BLaER1 treated with 17β-estradiol and CSF1 and Interleukin-3, amounts not matched to agents 10 nM and 100 nM (cell line): ENCODE results near the gene ARPC2.

ENCODE experiments used
- H3K27ac ChIP-seq, 11 experiments: shearing (Covaris generic); formaldehyde crosslinking; 2 replicates each; pipeline ENCODE4 v1.8.1; 2022
- H3K27me3 ChIP-seq, 11 experiments: shearing (Covaris generic); formaldehyde crosslinking; 2 replicates each; pipeline ENCODE4 v1.8.1; 2022
- H3K36me3 ChIP-seq, 11 experiments: shearing (Covaris generic); formaldehyde crosslinking; 2 replicates each; pipeline ENCODE4 v1.8.1; 2022
- H3K4me1 ChIP-seq, 10 experiments: shearing (Covaris generic); formaldehyde crosslinking; 2 replicates each; pipeline ENCODE4 v1.8.1; 2022
- H3K4me2 ChIP-seq, 11 experiments: shearing (Covaris generic); formaldehyde crosslinking; 2 replicates each; pipeline ENCODE4 v1.8.1; 2022
- H3K4me3 ChIP-seq, 10 experiments: shearing (Covaris generic); formaldehyde crosslinking; 2 replicates each; pipeline ENCODE4 v1.8.1; 2022
- H3K9ac ChIP-seq, 11 experiments: shearing (Covaris generic); formaldehyde crosslinking; 2 replicates each; pipeline ENCODE4 v1.8.1; 2022
- H3K9me3 ChIP-seq, 11 experiments: shearing (Covaris generic); formaldehyde crosslinking; replicated peaks in 1 of 11; 2 replicates each; pipeline ENCODE4 v1.8.1; 2022
- H4K20me1 ChIP-seq, 11 experiments: shearing (Covaris generic); formaldehyde crosslinking; 2 replicates each; pipeline ENCODE4 v1.8.1; 2022
- Cebpa-rat ChIP-seq, 11 experiments: shearing (Covaris generic); IDR thresholded peaks; 2 replicates each; pipeline ENCODE4 v1.8.1; 2022

Gene ARPC2

GRCh38 chr2:218202266-218202665 is 14.7 kb upstream of the ARPC2 start:
- Histone ChIP-seq H3K9ac (no peak overlapping the region), H3K27ac (no peak overlapping the region)

GRCh38 chr2:218209078-218209477 is 7.9 kb upstream of the ARPC2 start:
- Histone ChIP-seq H3K9ac (no peak overlapping the region), H3K27ac (no peak overlapping the region), H3K4me2 (no peak overlapping the region), H3K4me1 (peaks cover 0 to 2% (median under 1%) of the 10 kb centered on the region in 10 experiments; a peak in 8 of 20 replicates), H4K20me1 (no peaks in the 10 kb centered on the region), H3K4me3 (no peak overlapping the region), H3K36me3 (no peaks in the 10 kb centered on the region), H3K9me3 (peaks cover 9 to 21% (median 14%) of the 10 kb centered on the region in 11 experiments; a peak in 20 of 22 replicates), H3K27me3 (no peaks in the 10 kb centered on the region)
- no peak for TF ChIP-seq Cebpa-rat (IDR thresholded peaks at IDR 0.05)

More at GRCh38 chr2:218202266-218202665, 14.7 kb upstream of the ARPC2 start:
- H3K4me3 ChIP-seq = no peak overlapping the region
- no peak for TF ChIP-seq Cebpa-rat (IDR thresholded peaks at IDR 0.05)
- peaks cover 0 to 9% (median 0%) of the 10 kb centered on the region in 10 experiments; a peak in 3 of 20 replicates for H3K4me1 ChIP-seq
- H4K20me1 ChIP-seq = no peaks in the 10 kb centered on the region
- H3K9me3 ChIP-seq = no peaks in the 10 kb centered on the region
- H3K36me3 ChIP-seq = no peaks in the 10 kb centered on the region
- H3K4me2 ChIP-seq = no peak overlapping the region
- no peaks in the 10 kb centered on the region for H3K27me3 ChIP-seq

- no peak overlapping the region for H3K27ac ChIP-seq
- TF ChIP-seq Cebpa-rat (IDR thresholded peaks at IDR 0.05) = no peak
- H4K20me1 ChIP-seq = peaks cover under 1 to 19% (median 14%) of the 10 kb centered on the region in 11 experiments
- no peak overlapping the region for H3K4me3 ChIP-seq
- no peak overlapping the region for H3K9ac ChIP-seq
- H3K36me3 ChIP-seq = peaks cover 0 to under 1% (median 0%) of the 10 kb centered on the region in 11 experiments; a peak in 2 of 22 replicates
- H3K4me2 ChIP-seq = peak overlapping the region in 4 of 11 experiments; percentile 43 to 85 (median 70); a peak in 6 of 22 replicates
- peaks cover 5 to 16% (median 8%) of the 10 kb centered on the region in 11 experiments; a peak in 20 of 22 replicates for H3K9me3 ChIP-seq
- no peaks in the 10 kb centered on the region for H3K27me3 ChIP-seq
- peaks cover 9 to 28% (median 17%) of the 10 kb centered on the region in 10 experiments for H3K4me1 ChIP-seq
Measured at GRCh38 chr2:218214116-218214515, 2.9 kb upstream of the ARPC2 start.

GRCh38 chr2:218216336-218216673 is 684 bp upstream of the ARPC2 start:
- no peak for TF ChIP-seq Cebpa-rat (IDR thresholded peaks at IDR 0.05)
- Histone ChIP-seq H3K36me3 (peaks cover 7 to 23% (median 21%) of the 10 kb centered on the region in 11 experiments; a peak in 18 of 22 replicates), H3K4me1 (peaks cover 31 to 50% (median 39%) of the 10 kb centered on the region in 10 experiments), H3K9ac (peak overlapping the region; percentile 92 to 98 (median 97)), H4K20me1 (peaks cover 23 to 41% (median 36%) of the 10 kb centered on the region in 11 experiments), H3K4me2 (peak overlapping the region; percentile 62 to 88 (median 77)), H3K27me3 (no peaks in the 10 kb centered on the region), H3K27ac (peak overlapping the region; percentile 92 to 97 (median 95)), H3K4me3 (peak overlapping the region; percentile 90 to 100 (median 96)), H3K9me3 (no peaks in the 10 kb centered on the region)

DNA sequence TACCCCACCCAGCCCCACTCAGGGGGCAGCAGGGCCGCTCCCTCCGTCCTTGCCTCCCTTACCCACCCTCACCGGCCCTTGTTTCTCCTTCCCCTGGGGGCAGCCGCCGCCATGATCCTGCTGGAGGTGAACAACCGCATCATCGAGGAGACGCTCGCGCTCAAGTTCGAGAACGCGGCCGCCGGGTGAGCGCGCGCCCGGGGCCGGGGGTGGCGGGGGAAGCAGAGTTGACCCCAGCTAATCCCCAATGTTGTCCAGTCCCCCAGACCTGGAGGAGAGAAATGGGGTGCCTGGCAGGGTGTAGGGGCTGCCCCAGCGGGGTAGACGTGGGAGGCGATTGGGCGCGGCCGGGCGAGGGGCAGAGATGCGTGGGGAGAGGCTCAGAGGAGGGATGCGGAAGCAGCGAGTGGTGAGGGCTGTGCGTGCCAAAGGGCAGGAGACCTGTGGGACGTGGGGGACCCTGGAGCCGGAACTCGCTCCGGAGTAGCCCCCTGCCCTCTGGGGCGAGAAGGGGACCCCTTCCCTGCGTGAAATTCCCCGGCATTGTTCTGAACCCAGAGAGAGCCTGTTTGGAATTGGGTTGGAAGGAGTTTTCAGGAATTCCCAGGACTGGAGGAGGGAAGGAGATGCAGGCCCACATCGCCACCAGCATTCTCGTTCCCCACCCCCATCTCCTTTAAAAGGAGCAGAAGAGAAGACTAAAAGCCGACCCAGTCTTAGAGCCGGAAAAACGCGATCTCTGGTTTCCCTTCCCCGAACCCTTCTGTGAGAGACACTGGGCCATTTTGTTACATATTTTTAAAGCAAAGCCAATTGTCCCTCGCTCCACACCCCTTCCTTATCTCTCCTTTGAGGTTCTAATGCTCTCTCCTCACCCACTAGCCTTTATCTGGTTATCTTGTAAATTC is 625 bp downstream of the ARPC2 start:
- no peaks in the 10 kb centered on the region for H3K27me3 ChIP-seq
- no peaks in the 10 kb centered on the region for H3K9me3 ChIP-seq
- H3K4me3 ChIP-seq = peak overlapping the region; percentile 90 to 100 (median 96)
- H3K4me1 ChIP-seq = peaks cover 44 to 63% (median 52%) of the 10 kb centered on the region in 10 experiments
- peak overlapping the region; percentile 82 to 98 (median 92) for H3K4me2 ChIP-seq
- no peak for TF ChIP-seq Cebpa-rat (IDR thresholded peaks at IDR 0.05)
- H4K20me1 ChIP-seq = peaks cover 36 to 54% (median 49%) of the 10 kb centered on the region in 11 experiments
- peaks cover 20 to 36% (median 33%) of the 10 kb centered on the region in 11 experiments; a peak in 21 of 22 replicates for H3K36me3 ChIP-seq
- H3K27ac ChIP-seq = peak overlapping the region; percentile 92 to 97 (median 95)
- peak overlapping the region; percentile 92 to 98 (median 97) for H3K9ac ChIP-seq

GRCh38 chr2:218218268-218219185 is 1.5 kb downstream of the ARPC2 start:
- Histone ChIP-seq H3K4me2 (peak overlapping the region; percentile 82 to 98 (median 92)), H4K20me1 (peaks cover 45 to 63% (median 59%) of the 10 kb centered on the region in 11 experiments), H3K9me3 (no peaks in the 10 kb centered on the region), H3K27me3 (no peaks in the 10 kb centered on the region), H3K9ac (peak overlapping the region; percentile 92 to 98 (median 97)), H3K4me1 (peaks cover 53 to 72% (median 61%) of the 10 kb centered on the region in 10 experiments), H3K27ac (peak overlapping the region; percentile 92 to 97 (median 95)), H3K4me3 (peak overlapping the region; percentile 90 to 100 (median 96)), H3K36me3 (peaks cover 28 to 45% (median 42%) of the 10 kb centered on the region in 11 experiments)
- no peak for TF ChIP-seq Cebpa-rat (IDR thresholded peaks at IDR 0.05)

GRCh38 chr2:218219934-218220333 is 2.9 kb downstream of the ARPC2 start:
- Histone ChIP-seq H3K4me2 (peak overlapping the region; percentile 82 to 98 (median 92)), H3K4me1 (peaks cover 53 to 76% (median 62%) of the 10 kb centered on the region in 10 experiments), H3K27ac (peak overlapping the region in 9 of 11 experiments; percentile 9 to 97 (median 95); a peak in 12 of 22 replicates)

GRCh38 chr2:218221000-218221399 is 4.0 kb downstream of the ARPC2 start:
- H3K27me3 ChIP-seq = no peaks in the 10 kb centered on the region
- peak overlapping the region; percentile 82 to 98 (median 92) for H3K4me2 ChIP-seq
- H3K27ac ChIP-seq = peak overlapping the region in 1 of 11 experiments; percentile 1; a peak in 1 of 22 replicates
- H3K9me3 ChIP-seq = no peaks in the 10 kb centered on the region
- peak overlapping the region in 8 of 11 experiments; percentile 12 to 98 (median 96); a peak in 10 of 22 replicates for H3K9ac ChIP-seq
- TF ChIP-seq Cebpa-rat (IDR thresholded peaks at IDR 0.05) = no peak
- peak overlapping the region in 6 of 10 experiments; percentile 92 to 100 (median 97); a peak in 8 of 20 replicates for H3K4me3 ChIP-seq
- H3K4me1 ChIP-seq = peaks cover 52 to 76% (median 67%) of the 10 kb centered on the region in 10 experiments
- H4K20me1 ChIP-seq = peaks cover 70 to 88% (median 83%) of the 10 kb centered on the region in 11 experiments
- H3K36me3 ChIP-seq = peaks cover 53 to 70% (median 67%) of the 10 kb centered on the region in 11 experiments

More at GRCh38 chr2:218219934-218220333, 2.9 kb downstream of the ARPC2 start:
- peak overlapping the region; percentile 92 to 98 (median 97) for H3K9ac ChIP-seq
- TF ChIP-seq Cebpa-rat (IDR thresholded peaks at IDR 0.05) = no peak
- H4K20me1 ChIP-seq = peaks cover 59 to 77% (median 73%) of the 10 kb centered on the region in 11 experiments
- no peaks in the 10 kb centered on the region for H3K9me3 ChIP-seq
- no peaks in the 10 kb centered on the region for H3K27me3 ChIP-seq
- peak overlapping the region; percentile 90 to 100 (median 96); a peak in 19 of 20 replicates for H3K4me3 ChIP-seq
- H3K36me3 ChIP-seq = peaks cover 42 to 59% (median 56%) of the 10 kb centered on the region in 11 experiments
